Measurements from ENCODE around the gene IQSEC1. TPM values are rescaled to one million over a fixed set of nuclear protein-coding genes. Genes with fewer than 3 reads are reported as not detected.
"Not testable (repeated sequence)": the region's sequence is repeated elsewhere in the genome, so short reads cannot be mapped to it uniquely, and the experiment has no call there.

The IQSEC1 gene
- total RNA-seq, 1 donor from 2014 or later = 82.3 TPM

GRCh38 chr3:12865271-12865670, 208.0 kb downstream of the IQSEC1 start:
- Histone ChIP-seq H3K27me3 (ENCODE audit: low read depth) (peaks cover 5% of the 10 kb centered on the region), H3K9me3 (no peaks in the 10 kb centered on the region), H3K4me1 (peaks cover 15% of the 10 kb centered on the region), H3K27ac (no peak overlapping the region), H3K36me3 (no peaks in the 10 kb centered on the region), H3K4me3 (no peak overlapping the region)
- TF ChIP-seq CTCF (IDR thresholded peaks at IDR 0.05) = no peak
- DNase-seq (no peak), ATAC-seq (no peak)
- intact Hi-C loops (cut with DNase I) = no loop called here

- H3K27ac ChIP-seq = no peak overlapping the region
- no peaks in the 10 kb centered on the region for H3K9me3 ChIP-seq
- intact Hi-C loops (cut with DNase I) = no loop called here
- DNase-seq = no peak
- no peak for TF ChIP-seq CTCF (IDR thresholded peaks at IDR 0.05)
- H3K4me1 ChIP-seq = no peaks in the 10 kb centered on the region
- no peak overlapping the region for H3K4me3 ChIP-seq
- H3K27me3 ChIP-seq (ENCODE audit: low read depth) = no peaks in the 10 kb centered on the region
- no peak for ATAC-seq
- H3K36me3 ChIP-seq = no peaks in the 10 kb centered on the region
Observed at GRCh38 chr3:12862387-12862786, 210.8 kb downstream of the IQSEC1 start.

GRCh38 chr3:12861611-12862010, 211.6 kb downstream of the IQSEC1 start:
- no peak for ATAC-seq
- Histone ChIP-seq H3K27me3 (ENCODE audit: low read depth) (no peaks in the 10 kb centered on the region), H3K9me3 (no peaks in the 10 kb centered on the region), H3K36me3 (no peaks in the 10 kb centered on the region), H3K4me1 (no peaks in the 10 kb centered on the region), H3K27ac (no peak overlapping the region), H3K4me3 (no peak overlapping the region)
- intact Hi-C loops (cut with DNase I) = no loop called here
- no peak for TF ChIP-seq CTCF (IDR thresholded peaks at IDR 0.05)
- DNase-seq = no peak

- TF ChIP-seq CTCF (IDR thresholded peaks at IDR 0.05) = no peak
- no peaks in the 10 kb centered on the region for H3K4me1 ChIP-seq
- ATAC-seq (peak in 1 of 2 donors; percentile 45), DNase-seq (no peak)
- H3K27ac ChIP-seq = peak overlapping the region; percentile 38
- H3K9me3 ChIP-seq = no peaks in the 10 kb centered on the region
- no peaks in the 10 kb centered on the region for H3K27me3 ChIP-seq (ENCODE audit: low read depth)
- H3K36me3 ChIP-seq = no peaks in the 10 kb centered on the region
- intact Hi-C loops (cut with DNase I) = no loop called here
- H3K4me3 ChIP-seq = no peak overlapping the region
Observed at GRCh38 chr3:12859840-12860239, 213.4 kb downstream of the IQSEC1 start.

- no peak for ATAC-seq
- H3K27ac ChIP-seq = no peak overlapping the region
- DNase-seq = no peak
- no peak for TF ChIP-seq CTCF (IDR thresholded peaks at IDR 0.05)
- H3K27me3 ChIP-seq (ENCODE audit: low read depth) = peaks cover 3% of the 10 kb centered on the region
- no peaks in the 10 kb centered on the region for H3K4me1 ChIP-seq
- H3K4me3 ChIP-seq = no peak overlapping the region
- intact Hi-C loops (cut with DNase I) = no loop called here
- H3K36me3 ChIP-seq = no peaks in the 10 kb centered on the region
- H3K9me3 ChIP-seq = no peaks in the 10 kb centered on the region
Observed at GRCh38 chr3:12856626-12857025, 216.6 kb downstream of the IQSEC1 start.

- Histone ChIP-seq H3K9me3 (no peaks in the 10 kb centered on the region), H3K4me1 (no peaks in the 10 kb centered on the region), H3K4me3 (no peak overlapping the region), H3K36me3 (no peaks in the 10 kb centered on the region), H3K27me3 (ENCODE audit: low read depth) (peaks cover 3% of the 10 kb centered on the region), H3K27ac (no peak overlapping the region)
- DNase-seq (no peak), ATAC-seq (no peak)
- TF ChIP-seq CTCF (IDR thresholded peaks at IDR 0.05) = no peak
- intact Hi-C loops (cut with DNase I) = no loop called here
Observed at GRCh38 chr3:12854565-12854964, 218.7 kb downstream of the IQSEC1 start.

GRCh38 chr3:12853847-12854246, 219.4 kb downstream of the IQSEC1 start:
- DNase-seq; H3K36me3 ChIP-seq; H3K27me3 ChIP-seq (ENCODE audit: low read depth); H3K27ac ChIP-seq; H3K4me1 ChIP-seq; intact Hi-C loops (cut with DNase I); H3K9me3 ChIP-seq; H3K4me3 ChIP-seq: not testable (repeated sequence)
- peak; percentile 23 to 43 for ATAC-seq

All from lower lobe of right lung (tissue), 2 donors.